Amygdala (tissue), 56 donors: Measurements from ENCODE around the gene NRXN3.
A peak's percentile ranks its signal among the peaks of the same experiment; 100 is the strongest.

Experiments
- DNase-seq, 56 donors: peaks; one replicate each; lab custom pipeline; 2025; lab: John Stamatoyannopoulos, UW

NRXN3 gene

DNA sequence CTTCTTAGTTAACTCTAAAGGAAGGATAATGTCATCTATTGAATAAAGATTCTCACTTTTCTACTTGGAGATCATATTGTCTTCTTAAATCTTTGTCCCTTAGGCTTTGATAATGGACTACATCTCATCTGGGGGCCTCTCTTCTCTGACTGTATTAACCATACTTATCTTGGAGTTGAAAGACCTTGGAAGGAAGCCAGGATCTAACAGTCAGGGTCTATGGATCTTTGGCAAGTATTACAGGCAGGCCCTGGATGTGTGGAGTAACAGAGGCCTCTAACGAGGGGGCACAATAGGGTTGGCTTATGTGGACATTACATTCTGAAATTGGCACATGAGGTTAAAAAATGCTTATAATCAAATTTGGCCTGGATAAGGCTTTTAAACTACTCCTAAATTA is 513.8 kb downstream of the NRXN3 start:
- DNase-seq: no peak

DNA sequence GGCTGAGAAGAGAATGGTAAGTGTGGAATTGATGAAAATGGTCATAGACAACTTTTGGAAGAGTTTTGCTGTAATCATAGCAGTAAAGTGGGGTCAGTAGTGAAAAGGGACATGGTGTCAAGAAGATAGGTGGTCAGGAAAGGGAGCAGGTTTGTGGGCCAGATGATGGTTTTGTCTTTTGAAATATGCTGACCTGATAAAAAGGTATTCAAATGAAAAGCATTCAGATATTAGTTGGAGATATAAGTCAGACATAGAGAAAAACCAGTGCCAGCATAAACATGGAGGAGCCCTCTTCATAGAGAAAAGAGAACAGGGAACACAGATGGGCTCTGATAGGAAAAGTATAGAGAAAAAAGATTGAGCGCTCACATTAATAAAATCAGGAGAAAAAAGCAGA is 518.3 kb downstream of the NRXN3 start:
- no peak for DNase-seq

DNA sequence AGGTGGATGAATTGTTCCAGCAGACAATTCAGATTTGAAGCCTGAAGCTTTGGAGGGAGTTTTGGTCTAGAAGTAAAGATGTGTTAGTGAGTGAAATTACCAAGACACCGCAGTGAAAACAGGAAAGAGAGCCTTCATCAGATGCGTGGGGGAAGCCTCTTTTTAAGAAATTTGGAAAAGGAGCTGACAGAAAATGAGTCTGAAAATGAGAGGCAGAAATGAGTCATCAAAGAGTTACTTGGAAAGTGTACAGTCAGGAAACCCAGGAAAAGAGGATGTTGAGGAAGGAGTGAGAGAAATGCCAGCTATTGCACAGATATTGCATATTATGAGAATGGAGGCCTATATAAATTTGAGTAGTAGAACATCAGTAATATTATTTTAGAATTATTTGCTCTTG is 520.7 kb downstream of the NRXN3 start:
- no peak for DNase-seq

DNA sequence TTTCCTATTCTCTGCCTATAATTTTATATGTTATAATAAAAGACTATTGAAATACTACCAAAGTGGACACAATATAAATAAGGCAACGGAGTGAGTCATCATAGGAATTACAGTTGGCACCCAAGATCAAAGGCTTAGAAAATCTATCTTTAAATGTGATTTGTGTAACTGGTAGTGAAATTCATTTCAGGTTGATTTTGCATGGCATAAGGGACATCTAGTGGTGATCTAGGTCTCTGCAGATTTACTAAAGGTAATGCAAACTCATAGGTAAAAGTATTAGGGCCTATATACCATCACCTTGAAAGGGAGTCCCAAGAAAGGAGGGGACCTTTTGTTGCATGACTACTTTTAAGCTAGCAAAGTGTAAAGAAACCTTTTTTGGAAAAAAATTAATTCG is 527.2 kb downstream of the NRXN3 start:
- DNase-seq: no peak

DNA sequence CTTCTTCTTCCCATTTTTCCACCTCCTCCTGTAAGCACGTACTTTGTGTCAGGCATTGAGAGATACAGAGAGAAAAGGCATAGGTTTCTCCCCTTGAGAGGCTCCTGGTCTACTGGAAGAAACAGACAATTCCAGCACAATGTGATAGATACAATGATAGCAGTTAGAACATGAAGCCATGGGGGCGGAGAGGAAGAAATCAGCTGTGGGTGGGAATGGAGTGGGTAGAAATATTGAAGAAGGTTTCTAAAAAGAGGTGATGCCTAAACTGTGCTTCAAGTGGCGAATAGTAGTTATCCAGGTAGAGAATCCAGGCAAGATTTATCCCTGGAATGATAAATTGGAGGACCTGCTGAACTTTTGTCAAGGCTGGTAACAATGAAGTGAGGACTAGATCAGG is 528.8 kb downstream of the NRXN3 start:
- DNase-seq: no peak

DNA sequence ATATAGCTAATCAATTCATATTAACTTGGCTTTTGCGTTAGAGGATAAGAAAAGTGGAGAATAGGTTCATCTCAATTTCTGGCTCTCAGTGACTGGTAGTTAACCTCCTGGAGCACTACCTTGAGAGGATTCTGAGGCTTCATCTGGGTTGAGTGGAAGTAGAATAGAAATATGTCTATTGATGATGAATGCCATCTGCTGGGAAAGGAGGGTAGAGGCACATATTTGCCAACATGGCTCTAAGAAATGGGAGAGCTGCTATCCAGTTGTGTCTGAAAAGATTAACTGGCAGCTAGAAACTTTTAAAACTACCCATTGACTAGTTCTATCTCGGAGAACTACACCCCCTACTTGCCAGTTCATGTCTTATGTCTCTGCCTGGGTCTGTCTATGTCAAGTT is 530.1 kb downstream of the NRXN3 start:
- DNase-seq: no peak

DNA sequence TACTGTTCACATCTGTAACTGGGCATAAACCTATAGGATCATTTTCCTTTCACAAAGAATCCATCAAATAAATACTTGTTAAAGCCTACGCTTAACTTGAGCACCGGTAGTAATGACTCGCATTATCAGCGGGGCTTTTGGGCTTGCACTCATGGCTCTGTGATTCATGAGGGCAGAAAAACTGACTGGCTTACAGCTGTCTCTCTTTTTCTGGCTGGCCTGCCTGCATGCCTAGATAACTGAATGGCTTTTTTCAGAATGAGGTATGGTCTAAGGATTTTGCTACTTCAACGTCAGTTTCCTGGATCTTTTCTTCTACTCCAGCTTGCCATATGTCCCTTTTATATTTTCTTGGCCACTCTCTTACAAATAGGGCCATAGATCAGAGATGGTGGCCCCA is 531.1 kb downstream of the NRXN3 start:
- no peak for DNase-seq

DNA sequence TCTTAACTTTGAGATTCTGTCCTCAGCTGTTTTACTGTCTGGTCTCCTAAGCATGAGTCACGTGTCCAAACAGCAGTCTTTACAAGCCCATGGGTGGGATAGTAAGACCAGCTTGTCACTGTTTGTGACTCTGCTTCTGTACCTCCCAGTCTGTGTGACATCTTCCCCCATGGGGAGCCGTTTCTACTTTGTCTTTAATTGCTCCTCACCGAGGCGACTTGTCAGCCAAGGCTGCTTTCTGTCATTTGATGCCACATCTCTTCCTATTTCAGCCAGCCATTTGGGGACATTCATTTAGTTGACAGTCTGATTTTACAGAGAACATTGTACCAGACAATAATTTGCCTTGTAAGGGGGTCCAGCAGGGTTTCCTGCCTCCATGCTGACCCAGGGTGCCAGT is 534.8 kb downstream of the NRXN3 start:
- DNase-seq: no peak

DNA sequence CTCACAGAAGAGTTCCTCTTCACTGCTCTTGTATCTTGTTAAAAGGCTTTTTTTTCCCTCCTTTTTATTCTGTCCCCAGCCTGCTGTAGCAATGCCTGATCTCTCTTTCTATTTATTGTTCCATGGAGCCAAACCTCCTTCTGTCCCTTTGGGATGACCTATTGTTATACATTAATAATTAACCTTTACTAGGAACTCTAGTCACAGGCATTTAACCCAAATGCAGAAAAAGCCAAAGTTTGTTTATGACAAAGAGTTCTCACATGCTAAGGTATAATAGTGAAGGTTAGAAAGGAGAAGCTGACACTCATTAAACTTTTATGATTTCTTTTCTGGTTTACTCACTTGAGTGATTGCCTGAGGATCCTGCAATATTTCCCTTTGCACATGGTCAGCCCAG is 535.8 kb downstream of the NRXN3 start:
- DNase-seq: no peak

DNA sequence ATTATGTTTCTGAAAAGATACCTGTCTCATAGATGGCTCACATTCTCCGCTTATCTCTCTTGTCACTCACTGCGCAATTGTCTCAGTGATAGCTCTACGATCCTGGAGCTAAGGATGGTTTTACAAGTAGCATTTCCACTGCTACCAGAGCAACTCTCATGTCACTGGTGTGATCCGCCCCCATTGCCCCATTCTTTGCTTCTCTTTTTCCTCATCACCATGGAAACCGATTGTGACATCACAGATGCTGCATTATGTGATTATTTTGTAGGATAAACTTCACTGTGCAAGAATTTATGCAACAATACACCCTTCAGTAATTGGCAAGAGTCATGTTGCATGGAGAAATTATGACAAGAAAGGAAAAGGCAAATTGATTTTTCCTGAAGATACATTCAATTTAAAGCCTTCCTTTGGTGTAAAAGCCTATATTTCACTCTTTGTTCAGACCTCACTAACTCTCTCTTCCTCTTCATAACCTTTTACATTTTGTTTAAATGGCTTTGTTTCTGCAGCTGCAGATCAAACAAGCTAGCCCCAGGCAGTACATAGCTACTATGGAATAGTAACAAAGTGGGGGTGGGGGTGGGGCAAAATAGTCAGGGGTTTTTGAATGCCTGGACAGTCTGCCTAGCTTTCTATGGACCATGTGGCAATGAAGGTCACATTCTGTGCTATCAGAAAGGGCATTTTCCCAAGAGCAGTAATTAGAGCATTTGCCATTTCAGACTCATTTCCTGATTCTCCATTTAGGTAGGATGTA is 539.8 kb downstream of the NRXN3 start:
- DNase-seq: no peak

DNA sequence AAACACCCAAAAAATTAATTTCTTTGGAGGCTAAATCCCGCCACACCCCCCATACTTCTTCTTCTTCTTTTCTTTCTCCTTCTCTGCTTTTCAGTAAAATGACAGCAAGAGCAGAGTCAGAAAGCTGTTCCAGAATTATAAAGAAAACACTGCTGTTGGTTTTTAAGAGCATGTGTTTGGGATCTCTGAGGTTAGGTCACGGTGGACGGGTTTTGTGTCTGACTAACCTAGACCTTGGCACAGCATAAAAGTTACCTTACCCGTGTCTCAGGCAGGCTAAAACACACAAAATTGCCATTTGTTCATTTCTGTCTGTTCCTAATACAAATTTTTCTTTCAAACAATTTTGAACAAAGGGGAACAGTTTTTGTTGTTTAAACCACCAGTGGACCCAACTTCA is 540.8 kb downstream of the NRXN3 start:
- DNase-seq: no peak

DNA sequence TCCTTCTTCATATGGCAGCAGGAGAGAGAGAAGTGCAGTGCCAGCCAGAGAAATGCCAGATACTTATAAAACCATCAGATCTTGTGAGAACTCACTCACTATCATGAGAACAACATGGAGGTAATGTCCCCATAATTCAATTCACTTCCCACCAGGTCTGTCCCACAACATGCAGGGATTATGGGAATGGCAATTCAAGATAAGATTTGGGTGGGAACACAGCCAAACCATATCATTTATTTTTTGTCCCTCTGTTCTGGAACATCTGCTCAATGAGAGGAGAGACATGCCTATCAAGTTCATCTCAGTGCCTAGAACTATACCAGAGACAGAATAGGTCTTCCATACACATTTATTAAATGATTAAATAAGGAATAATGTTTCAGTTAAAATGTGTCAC is 543.5 kb downstream of the NRXN3 start:
- no peak for DNase-seq

DNA sequence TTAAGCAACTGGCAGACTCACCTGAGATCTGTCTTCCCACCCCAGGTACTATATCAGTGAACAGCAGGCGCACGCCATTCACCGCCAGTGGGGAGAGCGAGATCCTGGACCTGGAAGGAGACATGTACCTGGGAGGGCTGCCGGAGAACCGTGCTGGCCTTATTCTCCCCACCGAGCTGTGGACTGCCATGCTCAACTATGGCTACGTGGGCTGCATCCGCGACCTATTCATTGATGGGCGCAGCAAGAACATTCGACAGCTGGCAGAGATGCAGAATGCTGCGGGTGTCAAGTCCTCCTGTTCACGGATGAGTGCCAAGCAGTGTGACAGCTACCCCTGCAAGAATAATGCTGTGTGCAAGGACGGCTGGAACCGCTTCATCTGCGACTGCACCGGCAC is 544.5 kb downstream of the NRXN3 start:
- DNase-seq: no peak

DNA sequence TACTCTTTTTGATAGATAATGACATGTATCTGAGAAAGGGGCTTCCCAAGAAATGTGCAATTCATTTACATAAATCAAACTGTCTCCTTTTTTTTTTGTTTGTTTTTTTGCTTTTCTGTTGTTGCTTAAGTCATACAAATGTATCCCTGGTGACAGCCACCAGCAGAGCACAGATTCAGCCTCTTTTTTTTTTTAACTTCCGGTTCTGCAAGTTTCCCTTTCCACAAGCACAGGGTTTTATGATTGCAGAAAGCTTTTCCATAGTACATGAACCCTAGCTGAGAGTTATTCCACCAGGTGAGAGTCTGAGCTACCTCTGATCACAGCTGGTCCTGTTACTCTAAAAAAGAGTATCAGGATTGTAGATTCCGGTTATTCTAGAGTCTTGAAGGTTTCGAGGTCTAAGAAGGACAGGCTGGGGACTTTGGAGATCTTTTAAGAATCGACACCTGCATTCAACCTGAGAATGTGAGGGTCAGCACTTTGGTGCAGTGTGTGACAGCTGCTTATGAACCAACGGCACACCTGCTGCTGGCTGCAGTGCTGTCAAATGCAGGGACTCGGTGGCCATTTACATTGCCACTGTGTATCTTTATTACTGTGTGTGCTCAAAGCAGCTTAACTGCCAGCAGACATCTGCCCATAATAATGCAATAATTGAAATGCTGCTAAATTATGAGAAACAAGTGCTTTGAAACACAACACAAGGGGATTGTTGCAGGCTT is 551.7 kb downstream of the NRXN3 start:
- no peak for DNase-seq

DNA sequence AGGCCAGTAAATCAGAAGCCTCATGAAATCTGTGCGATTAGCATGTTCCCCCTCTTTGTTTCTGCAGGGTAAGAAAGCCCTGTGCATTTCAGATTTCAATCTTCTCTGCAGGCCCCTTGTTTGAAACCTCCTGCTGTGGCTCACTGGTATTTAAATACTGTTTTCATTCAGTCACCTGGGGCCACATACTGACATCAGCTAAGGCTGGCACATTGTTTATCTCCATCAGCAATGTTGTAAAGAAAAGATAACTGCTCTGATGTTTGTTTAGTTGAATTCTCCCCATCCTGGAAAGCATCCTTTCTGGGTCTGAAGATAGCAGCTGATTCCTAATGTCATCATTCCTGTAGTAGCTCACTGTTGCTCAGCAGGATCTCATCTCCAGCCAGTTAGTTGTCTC is 554.9 kb downstream of the NRXN3 start:
- DNase-seq: no peak

DNA sequence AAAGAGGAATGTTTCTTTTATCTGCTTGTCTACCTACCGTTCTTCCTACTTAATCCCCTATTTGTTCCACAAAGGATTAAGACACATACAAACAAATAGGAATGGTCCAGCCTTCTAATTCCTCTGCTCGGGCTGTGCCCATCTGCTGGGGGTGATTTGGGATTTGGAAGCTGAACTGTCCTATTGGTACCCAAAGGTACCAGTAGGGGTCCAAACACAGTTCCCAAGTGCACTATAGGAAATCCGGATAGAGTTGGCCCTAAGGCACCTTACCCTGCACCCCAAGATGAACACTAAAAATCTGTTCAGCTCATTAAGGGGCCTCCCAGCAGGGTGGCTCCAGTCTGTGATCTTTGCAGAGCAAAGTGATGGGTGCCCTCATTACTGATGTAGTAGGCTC is 566.9 kb downstream of the NRXN3 start:
- no peak for DNase-seq

DNA sequence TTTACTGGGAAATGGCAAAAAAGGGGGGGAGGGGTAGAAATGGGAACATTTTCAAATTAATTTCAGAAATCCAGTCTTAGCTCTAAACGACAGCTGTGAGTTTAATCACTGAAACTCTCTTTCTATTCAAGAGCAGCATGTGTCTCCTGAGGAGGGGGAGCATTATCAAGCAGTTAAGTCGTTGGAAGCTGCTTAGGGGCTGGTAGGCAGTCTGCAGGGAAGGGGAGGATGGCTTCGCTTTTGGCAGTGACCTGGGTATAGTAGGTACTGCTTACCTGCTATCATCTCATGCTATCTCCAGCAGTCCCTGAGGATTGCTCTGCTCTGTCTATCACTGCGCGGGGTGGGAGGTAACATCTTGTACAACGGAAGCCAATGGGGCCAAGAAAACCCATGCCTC is 567.4 kb downstream of the NRXN3 start:
- DNase-seq: no peak

DNA sequence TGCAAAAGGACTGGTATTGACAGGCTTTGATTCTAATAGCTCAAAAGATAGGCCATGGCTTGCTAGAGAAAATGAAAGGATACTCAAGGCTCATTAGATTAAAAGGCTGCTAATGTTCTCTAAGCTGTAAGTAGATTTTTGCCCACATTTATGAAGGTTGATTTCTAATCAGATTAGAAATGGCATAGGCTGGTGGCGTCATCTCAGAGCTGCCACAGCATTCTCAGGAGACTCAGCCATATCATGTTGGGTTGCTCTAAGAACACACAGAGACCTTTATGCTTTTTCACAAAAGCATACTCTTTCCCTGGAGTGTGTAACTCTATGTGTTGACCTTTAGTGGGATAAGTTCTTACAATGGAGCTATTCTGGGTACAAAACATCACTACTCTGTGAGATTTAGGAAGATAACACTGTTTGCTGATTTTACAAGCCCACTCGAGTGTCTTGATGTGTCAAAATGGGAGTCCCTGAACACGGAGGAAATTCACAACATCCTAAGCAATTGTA is 576.0 kb downstream of the NRXN3 start:
- DNase-seq: no peak

DNA sequence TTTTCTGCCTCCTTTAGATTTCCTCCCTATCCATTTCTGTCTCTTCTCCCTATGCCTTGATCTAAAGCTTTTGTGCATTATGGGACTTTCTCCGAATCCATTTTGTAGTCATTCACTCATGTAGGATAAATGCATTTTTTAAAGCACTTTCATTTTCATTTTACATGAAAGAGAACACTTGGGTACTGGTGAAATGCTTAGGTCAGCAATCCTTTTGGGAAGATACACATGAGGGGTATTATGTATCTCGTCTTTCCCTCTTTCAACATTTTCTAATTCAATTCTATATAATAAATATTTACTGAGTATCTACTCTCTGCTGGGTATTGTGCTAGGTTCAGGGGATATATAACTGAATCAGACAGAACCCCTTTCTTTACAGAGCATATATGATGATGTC is 577.6 kb downstream of the NRXN3 start:
- no peak for DNase-seq

DNA sequence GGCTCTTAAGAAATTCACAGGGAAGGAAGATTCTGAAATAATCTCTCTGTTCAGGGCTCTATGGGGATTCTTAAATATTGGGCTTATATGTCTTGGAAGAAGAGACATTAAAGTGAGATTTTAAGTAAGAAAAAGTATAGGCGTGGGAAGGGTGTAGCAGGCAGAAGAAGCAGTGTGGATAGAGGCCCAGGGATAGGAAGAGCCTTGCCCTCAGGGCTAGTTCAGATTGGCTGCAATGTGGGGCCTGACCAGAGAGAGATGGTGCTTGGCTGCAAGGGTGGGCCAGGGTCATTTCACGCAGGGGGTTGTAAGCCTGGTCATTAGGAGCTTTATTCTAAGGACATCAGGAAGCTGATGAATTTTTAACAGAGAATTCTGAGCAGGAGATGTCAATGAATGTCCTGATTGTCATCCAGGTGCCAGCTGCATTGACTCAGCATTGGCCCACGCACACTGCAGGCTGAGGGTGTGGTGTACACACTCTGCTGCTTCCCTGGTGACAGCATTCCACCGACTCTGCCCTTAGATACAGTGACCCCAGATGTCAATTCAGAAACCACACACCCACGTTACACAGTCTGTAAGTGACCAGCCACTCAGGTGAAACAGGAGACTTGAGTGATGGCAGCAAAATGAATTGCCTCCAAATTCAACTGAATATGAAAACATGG is 582.5 kb downstream of the NRXN3 start:
- peak in 15 of 56 donors; percentile 1 to 25 (median 13) for DNase-seq

DNA sequence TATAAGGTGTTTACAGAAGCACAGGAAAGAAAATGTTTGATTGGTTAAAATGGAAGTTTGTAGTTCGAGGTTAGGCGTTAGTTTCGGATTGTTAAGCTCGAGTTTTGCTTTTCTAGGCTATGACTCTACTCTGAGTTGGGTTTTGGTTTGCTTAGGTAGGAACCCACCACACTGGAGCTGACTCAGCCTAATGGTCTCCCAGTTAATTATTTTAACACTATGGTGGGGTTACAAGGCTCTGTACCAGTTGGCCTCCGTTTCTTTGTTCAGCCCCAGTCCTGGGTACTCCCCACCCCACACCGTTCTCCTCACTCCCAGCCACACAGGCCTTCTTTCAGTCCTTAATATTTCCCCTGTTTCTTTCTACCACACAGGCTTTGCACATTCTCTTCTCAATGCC is 583.9 kb downstream of the NRXN3 start:
- no peak for DNase-seq

DNA sequence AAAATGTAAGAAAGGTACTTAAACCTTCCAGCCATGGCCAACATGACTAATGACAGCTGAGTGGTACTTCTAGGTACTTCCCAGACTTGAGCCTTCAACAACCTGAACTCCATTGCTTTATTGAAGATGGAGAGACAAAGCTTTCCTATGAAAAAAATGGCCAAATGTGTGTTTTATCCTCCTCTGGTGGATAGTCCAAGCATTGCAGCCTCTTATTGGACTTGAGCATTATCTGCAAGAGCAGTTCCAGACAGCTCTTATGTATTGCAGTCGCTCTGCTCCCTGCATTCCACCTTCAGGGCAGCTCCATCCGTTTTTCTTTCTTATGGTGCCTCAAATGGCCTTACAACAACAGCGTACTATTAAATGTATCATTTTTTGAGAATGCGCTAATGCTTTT is 588.2 kb downstream of the NRXN3 start:
- DNase-seq: peak in 9 of 56 donors; percentile 2 to 62 (median 8)
